HG02884 (cell line): ENCODE results near the gene CHCHD3.

ENCODE experiments used
- ATAC-seq: cut with Tn5 transposase; IDR thresholded peaks from one replicate; pipeline ENCODE4 v1.9.1; 2021; ENCODE audit warnings: mild to moderate bottlenecking, moderate library complexity; ENCODE audit not compliant: unreplicated experiment

Gene CHCHD3

GRCh38 chr7:132782777-132783640 lies 298.9 kb downstream of the CHCHD3 start:
- no peak for ATAC-seq

GRCh38 chr7:132780822-132781221 lies 301.1 kb downstream of the CHCHD3 start:
- ATAC-seq, result no peak

GRCh38 chr7:132779164-132779563 lies 302.7 kb downstream of the CHCHD3 start:
- ATAC-seq, result no peak

- no peak for ATAC-seq
Measured at GRCh38 chr7:132778761-132779160, 303.1 kb downstream of the CHCHD3 start.

GRCh38 chr7:132777956-132778355 lies 303.9 kb downstream of the CHCHD3 start:
- no peak for ATAC-seq

GRCh38 chr7:132777414-132777813 lies 304.5 kb downstream of the CHCHD3 start:
- no peak for ATAC-seq

- ATAC-seq, result no peak
Measured at GRCh38 chr7:132776048-132776620, 305.8 kb downstream of the CHCHD3 start.

GRCh38 chr7:132773527-132773956 lies 308.3 kb downstream of the CHCHD3 start:
- ATAC-seq, result no peak

- ATAC-seq, result no peak
Measured at GRCh38 chr7:132771301-132771730, 310.6 kb downstream of the CHCHD3 start.

GRCh38 chr7:132770055-132770454 lies 311.8 kb downstream of the CHCHD3 start:
- ATAC-seq, result no peak

- no peak for ATAC-seq
Measured at GRCh38 chr7:132769280-132769679, 312.6 kb downstream of the CHCHD3 start.

GRCh38 chr7:132768099-132768498 lies 313.8 kb downstream of the CHCHD3 start:
- no peak for ATAC-seq

GRCh38 chr7:132767378-132767777 lies 314.5 kb downstream of the CHCHD3 start:
- ATAC-seq, result no peak

- ATAC-seq, result no peak
Measured at GRCh38 chr7:132766660-132767059, 315.2 kb downstream of the CHCHD3 start.

GRCh38 chr7:132765861-132766260 lies 316.0 kb downstream of the CHCHD3 start:
- ATAC-seq, result no peak

GRCh38 chr7:132764762-132765161 lies 317.1 kb downstream of the CHCHD3 start:
- no peak for ATAC-seq

- no peak for ATAC-seq
Measured at GRCh38 chr7:132760866-132761265, 321.0 kb downstream of the CHCHD3 start.

GRCh38 chr7:132760244-132760623 lies 321.7 kb downstream of the CHCHD3 start:
- no peak for ATAC-seq

- ATAC-seq, result no peak
Measured at GRCh38 chr7:132759482-132760243, 322.2 kb downstream of the CHCHD3 start.

- no peak for ATAC-seq
Measured at GRCh38 chr7:132758986-132759385, 322.9 kb downstream of the CHCHD3 start.

- ATAC-seq, result no peak
Measured at GRCh38 chr7:132757783-132758182, 324.1 kb downstream of the CHCHD3 start.
